GM19099 (cell line): ENCODE data around the gene G3BP1.

ENCODE experiments used
- POLR2A ChIP-seq: IDR thresholded peaks from 3 replicates; pipeline ENCODE4 v1.6.1; 2011; ENCODE audit warnings: low read depth; ENCODE audit not compliant: insufficient read length; ENCODE audit errors: extremely low read depth

Gene G3BP1

GRCh38 chr5:151772846-151773561 lies 1.2 kb downstream of the G3BP1 start:
- TF ChIP-seq POLR2A = peak; percentile 17

- TF ChIP-seq POLR2A = no peak
Observed at GRCh38 chr5:151773951-151774350, 2.2 kb downstream of the G3BP1 start.

GRCh38 chr5:151775025-151775606 lies 3.4 kb downstream of the G3BP1 start:
- TF ChIP-seq POLR2A = no peak

GRCh38 chr5:151779531-151780125 lies 7.9 kb downstream of the G3BP1 start:
- TF ChIP-seq POLR2A = no peak

- TF ChIP-seq POLR2A = no peak
Observed at GRCh38 chr5:151780348-151780747, 8.6 kb downstream of the G3BP1 start.

- no peak for TF ChIP-seq POLR2A
Observed at GRCh38 chr5:151781201-151781600, 9.4 kb downstream of the G3BP1 start.

GRCh38 chr5:151784141-151784540 lies 12.4 kb downstream of the G3BP1 start:
- no peak for TF ChIP-seq POLR2A

- no peak for TF ChIP-seq POLR2A
Observed at GRCh38 chr5:151786468-151786867, 14.7 kb downstream of the G3BP1 start.

- no peak for TF ChIP-seq POLR2A
Observed at GRCh38 chr5:151787817-151788216, 16.1 kb downstream of the G3BP1 start.

- TF ChIP-seq POLR2A = no peak
Observed at GRCh38 chr5:151793358-151793757, 21.6 kb downstream of the G3BP1 start.

- TF ChIP-seq POLR2A = no peak
Observed at GRCh38 chr5:151795426-151795825, 23.7 kb downstream of the G3BP1 start.

- no peak for TF ChIP-seq POLR2A
Observed at GRCh38 chr5:151798674-151799073, 26.9 kb downstream of the G3BP1 start.

- no peak for TF ChIP-seq POLR2A
Observed at GRCh38 chr5:151799407-151799806, 27.7 kb downstream of the G3BP1 start.

GRCh38 chr5:151800532-151800931 lies 28.8 kb downstream of the G3BP1 start:
- no peak for TF ChIP-seq POLR2A

GRCh38 chr5:151805414-151806223 lies 33.9 kb downstream of the G3BP1 start:
- TF ChIP-seq POLR2A = no peak
